GM06990 (cell line): Measurements from ENCODE around the gene SCN1A.

ENCODE experiments used
- DNase-seq: peaks from one replicate; pipeline ENCODE4 v3.0.0-alpha.2; 2011; ENCODE audit not compliant: insufficient read length; ENCODE audit errors: extremely low read depth
- H3K27me3 ChIP-seq: replicated peaks from 2 replicates; pipeline ENCODE4 v1.6.0; 2011; ENCODE audit warnings: low read length; ENCODE audit not compliant: control insufficient read depth, insufficient read depth
- H3K36me3 ChIP-seq: 2 replicates; pipeline ENCODE4 v1.5.1; 2011; ENCODE audit warnings: low read length; ENCODE audit not compliant: control insufficient read depth, insufficient read depth
- H3K4me3 ChIP-seq: replicated peaks from 2 replicates; pipeline ENCODE4 v1.5.1; 2011; ENCODE audit warnings: low read depth, mild to moderate bottlenecking, control low read depth, low read length
- CTCF ChIP-seq: IDR thresholded peaks from 2 replicates; pipeline ENCODE4 v1.5.1; 2011; ENCODE audit warnings: low read length, control low read depth, mild to moderate bottlenecking, inconsistent platforms; ENCODE audit not compliant: insufficient read depth, poor library complexity, severe bottlenecking

Gene SCN1A

GRCh38 chr2:165970663-165971062 is 157.2 kb downstream of the SCN1A start:
- Histone ChIP-seq H3K27me3 (no peaks in the 10 kb centered on the region), H3K36me3 (no peaks in the 10 kb centered on the region), H3K4me3 (no peak overlapping the region)
- peak; percentile 2 for TF ChIP-seq CTCF
- no peak for DNase-seq

DNA sequence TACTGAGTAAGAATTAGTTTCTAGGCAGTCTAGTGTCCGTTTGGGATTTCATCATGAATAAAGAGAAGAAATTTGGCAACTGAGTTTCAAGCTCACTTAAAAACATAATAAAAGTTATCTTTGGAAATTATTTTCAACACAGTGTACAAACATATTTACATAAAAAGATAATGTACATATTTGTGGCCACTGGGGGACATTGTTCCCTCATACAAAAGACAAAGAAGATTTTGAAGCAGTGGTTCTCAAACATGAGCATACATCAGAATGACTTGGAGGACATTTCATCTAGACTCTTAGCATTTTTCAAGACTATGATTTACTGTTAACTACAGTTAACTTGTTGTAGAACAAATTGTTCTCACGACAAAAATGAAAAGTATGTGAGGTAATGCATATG is 158.6 kb downstream of the SCN1A start:
- DNase-seq, result no peak
- Histone ChIP-seq H3K27me3 (no peaks in the 10 kb centered on the region), H3K4me3 (no peak overlapping the region), H3K36me3 (no peaks in the 10 kb centered on the region)
- no peak for TF ChIP-seq CTCF

- no peak overlapping the region for H3K4me3 ChIP-seq
- no peak for TF ChIP-seq CTCF
- DNase-seq, result no peak
These were observed 160.1 kb downstream of the SCN1A start for GRCh38 chr2:165967746-165968145.

GRCh38 chr2:165961818-165962217 is 166.0 kb downstream of the SCN1A start:
- Histone ChIP-seq H3K4me3 (no peak overlapping the region), H3K27me3 (no peaks in the 10 kb centered on the region), H3K36me3 (no peaks in the 10 kb centered on the region)
- TF ChIP-seq CTCF, result no peak
- DNase-seq, result no peak

More at GRCh38 chr2:165967746-165968145, 160.1 kb downstream of the SCN1A start:
- Histone ChIP-seq H3K36me3 (no peaks in the 10 kb centered on the region), H3K27me3 (no peaks in the 10 kb centered on the region)

- TF ChIP-seq CTCF, result no peak
- Histone ChIP-seq H3K27me3 (no peaks in the 10 kb centered on the region), H3K4me3 (no peak overlapping the region), H3K36me3 (no peaks in the 10 kb centered on the region)
- DNase-seq, result no peak
These were observed 168.4 kb downstream of the SCN1A start for GRCh38 chr2:165959371-165959770.

- Histone ChIP-seq H3K36me3 (no peaks in the 10 kb centered on the region), H3K4me3 (no peak overlapping the region), H3K27me3 (no peaks in the 10 kb centered on the region)
- no peak for DNase-seq
- no peak for TF ChIP-seq CTCF
These were observed 169.4 kb downstream of the SCN1A start for GRCh38 chr2:165958313-165958960.
